Ammon's horn (tissue), 1 donor: Measurements from ENCODE around the gene RBKS.

Experiments
- DNase-seq: peaks from one replicate; pipeline ENCODE4 v3.0.0-alpha.2; 2016; ENCODE audit warnings: low spot score

The RBKS gene

GRCh38 chr2:27831279-27832050 lies 58.7 kb downstream of the RBKS start:
- DNase-seq: no peak

- no peak for DNase-seq
Measured at GRCh38 chr2:27830656-27831055, 59.5 kb downstream of the RBKS start.

GRCh38 chr2:27829791-27830190 lies 60.4 kb downstream of the RBKS start:
- DNase-seq: no peak

GRCh38 chr2:27828305-27828704 lies 61.9 kb downstream of the RBKS start:
- DNase-seq: no peak

GRCh38 chr2:27824401-27824800 lies 65.8 kb downstream of the RBKS start:
- DNase-seq: no peak

- no peak for DNase-seq
Measured at GRCh38 chr2:27823569-27823968, 66.6 kb downstream of the RBKS start.

GRCh38 chr2:27823135-27823534 lies 67.1 kb downstream of the RBKS start:
- DNase-seq: no peak

- DNase-seq: no peak
Measured at GRCh38 chr2:27822049-27822448, 68.1 kb downstream of the RBKS start.

- DNase-seq: no peak
Measured at GRCh38 chr2:27815860-27816438, 74.2 kb downstream of the RBKS start.

- no peak for DNase-seq
Measured at GRCh38 chr2:27814758-27815157, 75.4 kb downstream of the RBKS start.

- DNase-seq: no peak
Measured at GRCh38 chr2:27811768-27812167, 78.4 kb downstream of the RBKS start.

GRCh38 chr2:27810455-27810854 lies 79.7 kb downstream of the RBKS start:
- no peak for DNase-seq

- DNase-seq: peak; percentile 36
Measured at GRCh38 chr2:27809761-27810241, 80.4 kb downstream of the RBKS start.

GRCh38 chr2:27808984-27809383 lies 81.2 kb downstream of the RBKS start:
- DNase-seq: no peak

- DNase-seq: no peak
Measured at GRCh38 chr2:27808418-27808817, 81.8 kb downstream of the RBKS start.

GRCh38 chr2:27807476-27807875 lies 82.7 kb downstream of the RBKS start:
- DNase-seq: no peak

GRCh38 chr2:27806311-27807059 lies 83.7 kb downstream of the RBKS start:
- DNase-seq: no peak

GRCh38 chr2:27805180-27805579 lies 85.0 kb downstream of the RBKS start:
- DNase-seq: no peak

GRCh38 chr2:27804146-27804545 lies 86.0 kb downstream of the RBKS start:
- DNase-seq: no peak

GRCh38 chr2:27803046-27803445 lies 87.1 kb downstream of the RBKS start:
- DNase-seq: no peak

GRCh38 chr2:27802547-27802946 lies 87.6 kb downstream of the RBKS start:
- no peak for DNase-seq

- DNase-seq: no peak
Measured at GRCh38 chr2:27800856-27801255, 89.3 kb downstream of the RBKS start.

GRCh38 chr2:27799646-27800010 lies 90.6 kb downstream of the RBKS start:
- DNase-seq: no peak
